ENCODE measurements around the gene PABPC3.

DNA sequence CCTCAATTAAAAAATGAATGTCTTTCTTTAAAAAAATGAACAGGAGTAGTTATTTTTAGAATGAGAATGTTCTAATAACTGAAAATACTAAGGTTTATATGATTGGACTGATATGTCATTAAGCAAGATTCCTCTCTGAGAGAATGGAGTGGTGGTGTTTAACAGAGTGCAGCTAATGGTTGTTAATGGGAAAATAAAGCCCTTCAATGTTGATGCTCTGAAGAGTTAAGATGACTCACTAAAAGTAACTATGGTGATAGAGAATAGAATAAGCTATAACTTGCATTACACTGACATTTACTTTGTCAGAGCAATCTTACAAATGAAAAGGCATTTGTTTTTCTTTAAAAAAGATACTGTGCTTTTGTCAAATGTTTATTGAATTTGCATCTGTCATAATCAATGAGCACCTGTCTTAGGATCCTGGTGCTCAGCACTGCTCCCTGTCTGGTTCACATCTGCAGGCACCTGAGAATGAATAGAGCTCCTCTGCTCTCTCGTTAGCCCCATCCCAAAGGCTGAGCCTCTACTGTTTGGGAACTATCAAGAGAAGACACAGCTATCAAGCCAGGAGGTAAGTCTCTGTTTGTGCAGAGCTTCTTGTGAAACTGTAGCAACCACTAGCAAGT lies 15.1 kb downstream of the PABPC3 start:
- TF ChIP-seq, protein P1, sequence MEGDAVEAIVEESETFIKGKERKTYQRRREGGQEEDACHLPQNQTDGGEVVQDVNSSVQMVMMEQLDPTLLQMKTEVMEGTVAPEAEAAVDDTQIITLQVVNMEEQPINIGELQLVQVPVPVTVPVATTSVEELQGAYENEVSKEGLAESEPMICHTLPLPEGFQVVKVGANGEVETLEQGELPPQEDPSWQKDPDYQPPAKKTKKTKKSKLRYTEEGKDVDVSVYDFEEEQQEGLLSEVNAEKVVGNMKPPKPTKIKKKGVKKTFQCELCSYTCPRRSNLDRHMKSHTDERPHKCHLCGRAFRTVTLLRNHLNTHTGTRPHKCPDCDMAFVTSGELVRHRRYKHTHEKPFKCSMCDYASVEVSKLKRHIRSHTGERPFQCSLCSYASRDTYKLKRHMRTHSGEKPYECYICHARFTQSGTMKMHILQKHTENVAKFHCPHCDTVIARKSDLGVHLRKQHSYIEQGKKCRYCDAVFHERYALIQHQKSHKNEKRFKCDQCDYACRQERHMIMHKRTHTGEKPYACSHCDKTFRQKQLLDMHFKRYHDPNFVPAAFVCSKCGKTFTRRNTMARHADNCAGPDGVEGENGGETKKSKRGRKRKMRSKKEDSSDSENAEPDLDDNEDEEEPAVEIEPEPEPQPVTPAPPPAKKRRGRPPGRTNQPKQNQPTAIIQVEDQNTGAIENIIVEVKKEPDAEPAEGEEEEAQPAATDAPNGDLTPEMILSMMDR (conservative IDR thresholded peaks at IDR 0.05; ENCODE audit: low read depth, low read length): no peak
- TF ChIP-seq EZH2 (IDR thresholded peaks at IDR 0.05; ENCODE audit: borderline replicate concordance, low read depth, low read length, poor library complexity, severe bottlenecking): no peak
